Panc1 (cell line): ENCODE data around the gene ADAMTS2. TPM values are rescaled to one million over a fixed set of nuclear protein-coding genes. Genes with fewer than 3 reads are reported as not detected.

ENCODE experiments used
- ATAC-seq: fragments of 200-7000 bp; cut with Tn5 transposase; 2 replicates; pipeline ENCODE4 v1.9.1; 2020; ENCODE audit warnings: mild to moderate bottlenecking, moderate library complexity
- BruUV-seq: library from RNA; stranded (reverse); fragments of 400-500 nt; replicated peaks from 2 replicates; lab custom pipeline; 2021; lab: Mats Ljungman, UMichigan
- CTCF ChIA-PET: fragments of 300-600 bp; sonication (Branson Sonifier 250); formaldehyde crosslinking; loops from one replicate; lab custom pipeline; 2022; ENCODE audit warnings: antibody characterized with exemption; lab: Charles Lee
- POLR2A ChIA-PET: fragments of 300-600 bp; sonication (Branson Sonifier 250); formaldehyde crosslinking; loops from one replicate; lab custom pipeline; 2022; ENCODE audit warnings: antibody characterized with exemption; lab: Charles Lee
- DNase-seq: peaks from one replicate; pipeline ENCODE4 v3.0.0-alpha.2; 2010; ENCODE audit warnings: low read depth, low spot score
- H3K27ac ChIP-seq: 2 replicates; pipeline ENCODE4 v1.5.1; 2011; ENCODE audit warnings: mild to moderate bottlenecking, low read length, inconsistent platforms
- H3K27me3 ChIP-seq: fragments of 200-500 bp; sonication (Bioruptor generic); 2 replicates; pipeline ENCODE4 v1.6.0; 2014; ENCODE audit warnings: low read length, inconsistent platforms; ENCODE audit not compliant: control insufficient read depth, insufficient read depth
- H3K36me3 ChIP-seq: fragments of 200-500 bp; sonication (Bioruptor generic); 2 replicates; pipeline ENCODE4 v1.5.1; 2014; ENCODE audit warnings: inconsistent platforms, mild to moderate bottlenecking, low read length, moderate library complexity; ENCODE audit not compliant: control insufficient read depth, insufficient read depth
- H3K4me1 ChIP-seq: 2 replicates; pipeline ENCODE4 v1.5.1; 2011; ENCODE audit warnings: inconsistent platforms, mild to moderate bottlenecking, low read length, moderate library complexity; ENCODE audit not compliant: control insufficient read depth, insufficient read depth
- H3K4me3 ChIP-seq, 2 experiments: 2 replicates each; pipeline ENCODE4 v1.5.1; 2011 to 2012; ENCODE audit warnings: low read depth in 2 of 2, low read length in 2 of 2, mild to moderate bottlenecking in 2 of 2, inconsistent platforms in 1 of 2, moderate library complexity in 1 of 2
- H3K9me3 ChIP-seq: fragments of 200-500 bp; sonication (Bioruptor generic); 2 replicates; pipeline ENCODE4 v1.5.1; 2014; ENCODE audit warnings: low read depth, mild to moderate bottlenecking, inconsistent platforms, low read length, moderate library complexity; ENCODE audit not compliant: control insufficient read depth, insufficient read depth
- POLR2AphosphoS5 ChIP-seq: IDR thresholded peaks from 2 replicates; pipeline ENCODE4 v1.6.1; 2012; ENCODE audit warnings: mild to moderate bottlenecking, low read depth, low read length, moderate library complexity
- SIN3A ChIP-seq: IDR thresholded peaks from 2 replicates; pipeline ENCODE4 v1.6.1; 2012; ENCODE audit warnings: low read depth, mild to moderate bottlenecking, low read length, moderate library complexity, borderline replicate concordance; ENCODE audit not compliant: insufficient read depth
- TCF7L2 ChIP-seq: IDR thresholded peaks from 2 replicates; pipeline ENCODE4 v1.6.1; 2011; ENCODE audit warnings: mild to moderate bottlenecking, low read depth, low read length, inconsistent platforms
- in situ Hi-C: cut with HindIII; loops from 2 replicates; pipeline ENCODE4 v1.10.0; 2016; ENCODE audit warnings: low sequenced_read_pairs, low pct_unique_long_range_greater_than_20kb
- intact Hi-C: fragments of 100-400 bp; cut with micrococcal nuclease; formaldehyde crosslinking; loops from one replicate; pipeline ENCODE4 v1.10.0; 2022; ENCODE audit not compliant: unreplicated experiment
- total RNA-seq: library from RNA; stranded (reverse); gene quantifications from one replicate; pipeline ENCODE4 v1.2.1, GENCODE V29; 2021; ENCODE audit not compliant: unreplicated experiment
- TF ChIP-seq, protein P1 (sequence below): fragments of 450-650 bp; IDR thresholded peaks from 2 replicates; pipeline ENCODE4 v1.5.1; 2017; ENCODE audit warnings: mild to moderate bottlenecking
- TF ChIP-seq, protein P2 (sequence below), 2 experiments: IDR thresholded peaks; 2 replicates each; pipeline ENCODE4 v1.6.1; 2011 to 2012; ENCODE audit warnings: low read depth in 2 of 2, control low read depth in 1 of 2, low read length in 1 of 2, mild to moderate bottlenecking in 1 of 2, moderate library complexity in 1 of 2; ENCODE audit not compliant: insufficient read depth in 1 of 2

ADAMTS2 gene
- total RNA-seq, 1 experiment from 2014 or later, result 0.13 TPM

DNA sequence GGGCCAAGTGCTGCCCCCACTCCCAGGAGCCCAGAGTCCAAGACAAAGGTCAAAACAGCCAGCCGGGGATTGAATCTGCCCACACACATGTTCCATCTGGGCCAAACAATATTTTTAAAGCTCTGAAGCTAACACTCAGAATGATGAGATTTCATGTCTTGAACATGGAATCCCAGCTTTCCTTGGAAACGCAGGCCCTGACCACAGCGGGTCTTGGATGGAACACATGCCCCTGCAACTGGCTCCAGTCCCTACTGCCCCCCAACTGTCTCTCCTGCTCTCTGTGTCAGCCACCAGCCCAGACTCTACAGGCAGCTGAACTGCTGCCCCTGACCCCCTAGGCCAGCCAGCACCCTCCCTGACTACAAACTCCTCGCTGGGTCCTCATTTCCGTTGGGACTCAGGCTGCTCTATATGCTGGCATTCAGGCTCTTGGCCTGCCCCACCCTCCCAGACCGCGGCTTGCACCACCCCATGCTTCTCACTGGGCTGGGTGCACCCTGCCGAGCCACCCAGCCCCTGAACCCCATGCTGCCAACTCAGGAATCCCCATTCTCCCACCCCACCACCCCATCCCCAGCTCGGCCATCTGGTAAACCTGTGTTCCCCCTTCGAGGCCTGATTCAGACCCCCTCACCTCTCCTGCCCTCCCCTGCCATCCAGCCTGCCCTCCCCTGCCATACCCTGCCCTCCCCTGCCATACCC, 71.7 kb downstream of the ADAMTS2 start:
- intact Hi-C loops (no loop called here), in situ Hi-C loops (no loop called here)
- no peak overlapping the region for H3K27ac ChIP-seq
- ChIA-PET POLR2A (no interaction called here), CTCF (interaction anchor here (0.6 kb wide), 3 partner anchors 171 to 637 kb away, joined by 3 to 4 read pairs (median 4); no protein-coding TSS in a partner anchor)
- BruUV-seq, result no TSS peak
- no peak for TF ChIP-seq POLR2AphosphoS5
- TF ChIP-seq, protein P1, sequence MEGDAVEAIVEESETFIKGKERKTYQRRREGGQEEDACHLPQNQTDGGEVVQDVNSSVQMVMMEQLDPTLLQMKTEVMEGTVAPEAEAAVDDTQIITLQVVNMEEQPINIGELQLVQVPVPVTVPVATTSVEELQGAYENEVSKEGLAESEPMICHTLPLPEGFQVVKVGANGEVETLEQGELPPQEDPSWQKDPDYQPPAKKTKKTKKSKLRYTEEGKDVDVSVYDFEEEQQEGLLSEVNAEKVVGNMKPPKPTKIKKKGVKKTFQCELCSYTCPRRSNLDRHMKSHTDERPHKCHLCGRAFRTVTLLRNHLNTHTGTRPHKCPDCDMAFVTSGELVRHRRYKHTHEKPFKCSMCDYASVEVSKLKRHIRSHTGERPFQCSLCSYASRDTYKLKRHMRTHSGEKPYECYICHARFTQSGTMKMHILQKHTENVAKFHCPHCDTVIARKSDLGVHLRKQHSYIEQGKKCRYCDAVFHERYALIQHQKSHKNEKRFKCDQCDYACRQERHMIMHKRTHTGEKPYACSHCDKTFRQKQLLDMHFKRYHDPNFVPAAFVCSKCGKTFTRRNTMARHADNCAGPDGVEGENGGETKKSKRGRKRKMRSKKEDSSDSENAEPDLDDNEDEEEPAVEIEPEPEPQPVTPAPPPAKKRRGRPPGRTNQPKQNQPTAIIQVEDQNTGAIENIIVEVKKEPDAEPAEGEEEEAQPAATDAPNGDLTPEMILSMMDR, result no peak
- no peak for TF ChIP-seq TCF7L2
- TF ChIP-seq SIN3A, result no peak
- TF ChIP-seq, protein P2, sequence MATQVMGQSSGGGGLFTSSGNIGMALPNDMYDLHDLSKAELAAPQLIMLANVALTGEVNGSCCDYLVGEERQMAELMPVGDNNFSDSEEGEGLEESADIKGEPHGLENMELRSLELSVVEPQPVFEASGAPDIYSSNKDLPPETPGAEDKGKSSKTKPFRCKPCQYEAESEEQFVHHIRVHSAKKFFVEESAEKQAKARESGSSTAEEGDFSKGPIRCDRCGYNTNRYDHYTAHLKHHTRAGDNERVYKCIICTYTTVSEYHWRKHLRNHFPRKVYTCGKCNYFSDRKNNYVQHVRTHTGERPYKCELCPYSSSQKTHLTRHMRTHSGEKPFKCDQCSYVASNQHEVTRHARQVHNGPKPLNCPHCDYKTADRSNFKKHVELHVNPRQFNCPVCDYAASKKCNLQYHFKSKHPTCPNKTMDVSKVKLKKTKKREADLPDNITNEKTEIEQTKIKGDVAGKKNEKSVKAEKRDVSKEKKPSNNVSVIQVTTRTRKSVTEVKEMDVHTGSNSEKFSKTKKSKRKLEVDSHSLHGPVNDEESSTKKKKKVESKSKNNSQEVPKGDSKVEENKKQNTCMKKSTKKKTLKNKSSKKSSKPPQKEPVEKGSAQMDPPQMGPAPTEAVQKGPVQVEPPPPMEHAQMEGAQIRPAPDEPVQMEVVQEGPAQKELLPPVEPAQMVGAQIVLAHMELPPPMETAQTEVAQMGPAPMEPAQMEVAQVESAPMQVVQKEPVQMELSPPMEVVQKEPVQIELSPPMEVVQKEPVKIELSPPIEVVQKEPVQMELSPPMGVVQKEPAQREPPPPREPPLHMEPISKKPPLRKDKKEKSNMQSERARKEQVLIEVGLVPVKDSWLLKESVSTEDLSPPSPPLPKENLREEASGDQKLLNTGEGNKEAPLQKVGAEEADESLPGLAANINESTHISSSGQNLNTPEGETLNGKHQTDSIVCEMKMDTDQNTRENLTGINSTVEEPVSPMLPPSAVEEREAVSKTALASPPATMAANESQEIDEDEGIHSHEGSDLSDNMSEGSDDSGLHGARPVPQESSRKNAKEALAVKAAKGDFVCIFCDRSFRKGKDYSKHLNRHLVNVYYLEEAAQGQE (IDR thresholded peaks at IDR 0.05; ENCODE audit: insufficient read depth in 1 of 2, low read depth in 2 of 2, low read length in 1 of 2), result no peak
- no peaks in the 10 kb centered on the region for H3K27me3 ChIP-seq
- no peaks in the 10 kb centered on the region for H3K36me3 ChIP-seq
- ATAC-seq (no peak), DNase-seq (no peak)
- no peaks in the 10 kb centered on the region for H3K9me3 ChIP-seq
- peaks cover 7% of the 10 kb centered on the region for H3K4me1 ChIP-seq
- no peak overlapping the region for H3K4me3 ChIP-seq

DNA sequence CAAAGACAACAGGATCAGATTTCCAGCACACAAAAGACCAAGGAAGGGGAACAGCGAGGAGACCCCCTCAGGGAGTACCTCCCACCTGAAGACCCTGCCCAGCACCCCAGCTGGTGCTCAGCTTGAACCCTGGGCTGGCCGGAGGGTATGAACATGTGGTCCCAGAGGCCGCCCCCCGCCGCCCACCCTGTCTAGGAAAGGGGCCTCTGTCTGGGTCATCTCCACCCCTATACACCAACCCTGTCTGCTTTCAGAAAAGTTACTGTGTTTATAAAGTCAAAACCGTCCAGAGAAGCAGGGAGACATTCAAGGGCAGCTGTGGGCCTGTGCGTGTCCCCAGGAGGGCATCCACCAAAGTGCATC, 72.2 kb downstream of the ADAMTS2 start:
- peaks cover 7% of the 10 kb centered on the region for H3K4me1 ChIP-seq
- POLR2A ChIA-PET, result no interaction called here

More for the DNA sequence above, 72.2 kb downstream of the ADAMTS2 start:
- Histone ChIP-seq H3K4me3 (no peak overlapping the region), H3K36me3 (no peaks in the 10 kb centered on the region), H3K9me3 (no peaks in the 10 kb centered on the region), H3K27ac (no peak overlapping the region), H3K27me3 (no peaks in the 10 kb centered on the region)
- ATAC-seq (no peak), DNase-seq (no peak)
- in situ Hi-C loops (no loop called here), intact Hi-C loops (no loop called here)
- TF ChIP-seq POLR2AphosphoS5, result no peak
- no peak for TF ChIP-seq SIN3A
- TF ChIP-seq, protein P2 (IDR thresholded peaks at IDR 0.05; ENCODE audit: insufficient read depth in 1 of 2, low read depth in 2 of 2, low read length in 1 of 2), result no peak
- no peak for TF ChIP-seq TCF7L2
- TF ChIP-seq, protein P1, result no peak
- CTCF ChIA-PET, result no interaction called here
- BruUV-seq, result no TSS peak
